Stimulated activated CD4-positive, alpha-beta T cell treated with anti-CD3 and anti-CD28 coated beads, Interleukin-2, amount 100 ng/mL, for 4 hours (primary cell): ENCODE results near the gene F7.
"Not testable (repeated sequence)": the region's sequence is repeated elsewhere in the genome, so short reads cannot be mapped to it uniquely, and the experiment has no call there.

Experiments
- DNase-seq: peaks from one replicate; pipeline ENCODE4 v3.0.0-alpha.2; 2020; ENCODE audit warnings: low read depth

Gene F7

DNA sequence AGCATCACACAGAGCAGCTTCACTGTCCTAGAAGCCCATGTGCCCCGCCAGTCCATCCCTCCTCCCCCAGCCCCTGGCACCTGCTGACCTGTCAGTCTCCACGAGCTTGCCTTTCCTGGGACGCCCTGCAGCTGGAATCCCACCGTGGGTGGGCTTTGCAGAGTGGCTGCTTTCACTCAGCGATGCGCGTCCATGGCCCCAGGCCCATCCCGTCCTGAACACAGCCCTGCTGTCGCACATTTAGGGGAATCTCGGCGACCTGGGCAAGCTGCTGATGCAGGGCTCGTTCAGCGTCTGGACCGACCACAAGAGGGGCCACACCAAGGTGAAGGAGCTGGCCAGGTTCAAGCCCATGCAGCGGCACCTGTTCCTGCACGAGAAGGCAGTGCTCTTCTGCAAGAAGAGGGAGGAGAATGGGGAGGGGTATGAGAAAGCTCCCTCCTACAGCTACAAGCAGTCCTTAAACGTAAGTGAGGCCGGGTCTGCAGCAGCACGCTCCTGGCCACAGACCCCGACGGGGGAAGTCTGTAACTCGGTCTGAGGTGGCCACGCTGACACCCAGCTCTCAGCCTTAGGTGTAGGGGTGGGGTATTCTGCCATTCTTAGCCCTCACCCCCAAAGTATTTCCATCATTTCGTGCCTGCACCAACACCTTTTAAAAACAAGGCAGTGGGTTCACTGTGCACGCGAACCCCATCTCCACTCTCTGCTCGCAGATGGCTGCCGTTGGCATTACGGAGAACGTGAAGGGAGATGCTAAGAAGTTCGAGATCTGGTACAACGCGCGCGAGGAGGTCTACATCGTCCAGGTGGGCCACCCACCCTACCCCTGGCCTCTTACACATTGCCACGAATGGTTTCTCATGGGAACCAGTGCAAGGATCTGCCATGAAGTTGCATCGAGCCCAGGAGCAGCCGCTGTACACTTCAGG lies 18.3 kb upstream of the F7 start:
- DNase-seq = no peak

DNA sequence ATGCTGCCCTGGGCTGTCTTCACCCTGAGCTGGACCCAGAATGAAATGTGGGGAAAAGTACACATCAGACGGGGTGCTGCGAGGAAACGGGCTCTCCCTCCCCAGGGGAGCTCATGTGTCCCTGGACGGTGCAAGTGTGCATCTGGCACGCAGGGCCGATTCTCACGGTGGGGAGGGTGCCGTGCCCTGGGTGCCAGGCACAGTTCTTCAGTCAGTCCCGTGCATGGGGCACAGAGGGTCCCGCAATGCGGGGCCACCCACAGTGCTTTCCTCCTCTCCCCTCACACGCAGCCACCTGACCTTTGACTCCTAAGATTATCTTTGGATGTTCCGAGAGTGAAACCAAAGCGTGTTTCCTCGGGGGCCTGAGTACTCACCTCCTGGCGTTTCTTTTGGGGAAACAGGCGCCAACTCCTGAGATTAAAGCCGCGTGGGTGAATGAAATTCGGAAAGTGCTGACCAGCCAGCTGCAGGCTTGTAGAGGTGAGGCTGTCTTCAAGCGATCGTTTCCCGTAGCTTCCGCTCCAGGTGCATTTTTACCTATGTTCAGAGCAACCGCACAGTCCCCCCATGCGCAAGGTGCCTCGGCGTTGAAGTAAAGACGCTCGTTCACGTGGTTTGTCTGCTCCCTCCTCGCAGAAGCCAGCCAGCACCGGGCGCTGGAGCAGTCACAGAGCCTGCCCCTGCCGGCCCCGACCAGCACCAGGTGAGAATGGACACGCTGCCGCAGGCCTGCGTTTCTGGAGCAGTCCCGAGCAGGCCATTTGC lies 17.5 kb upstream of the F7 start:
- DNase-seq = no peak

DNA sequence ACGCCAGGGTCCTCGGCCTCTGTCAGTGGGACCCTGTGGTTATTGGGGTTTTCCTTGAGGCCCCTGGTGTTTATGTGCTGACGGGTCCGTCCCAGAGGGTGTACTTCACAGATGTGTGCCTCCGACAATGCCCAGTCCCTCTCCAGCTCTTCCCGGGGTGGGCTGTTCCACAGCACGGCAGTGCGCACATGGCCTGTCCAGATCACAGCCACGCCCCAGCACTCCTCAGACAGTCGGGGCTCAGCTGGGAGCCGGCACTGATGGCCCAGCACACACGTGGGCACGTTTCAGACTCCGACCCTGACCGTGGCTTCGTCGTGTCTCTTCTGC lies 16.9 kb upstream of the F7 start:
- DNase-seq = no peak

DNA sequence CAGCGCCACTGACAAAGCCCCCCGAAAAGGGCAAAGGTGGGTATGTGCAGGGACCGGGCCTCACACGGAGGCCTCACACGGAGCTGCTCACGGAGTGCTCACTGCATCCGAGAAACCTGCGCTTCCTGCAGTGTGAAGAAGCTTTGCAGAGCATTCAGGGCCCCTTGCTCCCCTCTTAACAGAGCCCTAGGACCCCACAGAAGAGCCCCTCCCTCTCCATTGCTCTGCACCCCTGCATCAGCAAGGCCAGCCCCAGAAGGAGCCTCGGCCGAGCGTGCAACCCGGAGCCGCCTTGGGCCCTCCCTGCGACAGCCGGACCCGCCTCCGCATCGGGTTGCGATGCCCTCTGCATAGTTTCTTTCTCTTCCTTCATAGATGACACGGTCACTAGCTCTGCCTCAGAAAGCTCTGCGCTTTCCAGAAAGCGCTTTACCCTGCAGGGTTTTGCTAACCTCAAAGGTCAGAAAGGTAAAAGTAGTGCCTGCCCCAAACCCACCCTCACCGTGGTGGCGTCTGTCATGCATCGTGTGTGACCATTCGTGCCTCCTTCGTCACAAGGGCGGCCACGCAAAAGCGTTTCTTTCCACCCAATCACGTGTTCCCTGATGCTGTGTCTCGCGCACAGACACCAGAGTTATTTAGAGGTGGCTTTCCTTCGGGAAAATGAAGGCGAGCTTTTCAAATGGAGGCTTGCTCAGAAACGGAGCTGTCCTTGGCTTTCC lies 15.7 kb upstream of the F7 start:
- no peak for DNase-seq

DNA sequence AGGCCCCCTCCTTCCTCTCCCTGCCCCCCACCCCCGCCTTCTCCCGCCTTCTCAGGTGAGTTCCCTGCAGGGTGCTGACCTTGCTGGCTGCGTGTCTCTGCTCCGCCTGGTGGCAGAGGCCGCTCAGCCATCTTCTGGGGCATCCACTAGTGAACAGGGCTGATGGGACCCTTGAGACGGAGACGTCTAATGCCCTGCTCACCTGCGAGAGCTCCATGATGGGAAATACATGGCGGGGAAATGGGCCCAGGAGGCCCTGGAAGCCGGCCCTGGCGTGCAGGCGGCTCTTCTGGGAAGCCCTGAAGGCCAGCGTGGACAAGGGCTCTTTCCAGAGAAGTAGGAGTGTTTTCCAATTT lies 15.2 kb upstream of the F7 start:
- DNase-seq = no peak

DNA sequence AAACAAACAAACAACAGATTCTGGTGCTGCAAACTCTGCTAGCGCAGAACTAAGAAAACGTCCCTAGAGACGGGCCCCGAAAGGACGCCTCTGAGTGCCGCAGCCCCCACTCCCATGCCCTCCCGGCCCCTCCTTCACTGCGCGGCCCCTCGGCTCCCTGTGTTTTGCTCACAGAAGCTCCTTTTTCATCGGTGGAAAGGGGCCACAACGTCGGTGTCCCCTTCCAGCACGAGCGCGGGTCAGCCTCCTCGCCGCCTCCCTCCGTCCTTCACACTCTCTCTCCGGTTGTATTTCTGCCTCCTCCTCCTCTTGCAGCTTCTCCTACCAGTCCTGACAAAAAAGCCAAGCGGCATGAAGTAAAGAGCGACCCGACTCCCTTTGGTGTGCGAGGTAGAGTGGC lies 14.8 kb upstream of the F7 start:
- DNase-seq = no peak

DNA sequence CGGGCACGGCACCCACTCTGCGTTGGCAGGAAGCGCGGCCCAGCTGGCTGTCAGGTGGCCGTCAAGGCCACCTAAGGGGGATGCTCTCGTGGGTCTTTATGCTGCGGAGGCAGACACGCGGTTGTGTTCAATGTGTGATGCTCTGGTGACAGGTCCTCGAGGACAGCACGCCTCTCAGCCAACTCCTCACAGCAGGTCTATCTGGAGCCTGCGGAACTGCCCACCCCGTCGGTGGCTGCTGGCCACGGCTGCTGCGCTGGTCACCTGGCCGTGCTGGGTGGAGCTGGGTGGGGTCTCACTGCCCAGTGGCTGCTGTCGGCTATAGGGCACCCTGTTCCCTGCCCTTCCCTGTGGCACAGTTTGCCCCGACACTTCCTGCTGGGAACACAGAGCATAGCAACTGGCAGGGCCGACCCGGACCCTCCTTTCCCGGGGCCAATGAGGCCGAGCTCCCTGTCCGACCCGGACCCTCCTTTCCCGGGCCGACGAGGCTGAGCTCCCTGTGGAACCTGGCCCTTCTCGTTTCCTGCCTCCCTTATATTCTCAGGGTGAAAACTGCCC lies 14.3 kb upstream of the F7 start:
- no peak for DNase-seq

DNA sequence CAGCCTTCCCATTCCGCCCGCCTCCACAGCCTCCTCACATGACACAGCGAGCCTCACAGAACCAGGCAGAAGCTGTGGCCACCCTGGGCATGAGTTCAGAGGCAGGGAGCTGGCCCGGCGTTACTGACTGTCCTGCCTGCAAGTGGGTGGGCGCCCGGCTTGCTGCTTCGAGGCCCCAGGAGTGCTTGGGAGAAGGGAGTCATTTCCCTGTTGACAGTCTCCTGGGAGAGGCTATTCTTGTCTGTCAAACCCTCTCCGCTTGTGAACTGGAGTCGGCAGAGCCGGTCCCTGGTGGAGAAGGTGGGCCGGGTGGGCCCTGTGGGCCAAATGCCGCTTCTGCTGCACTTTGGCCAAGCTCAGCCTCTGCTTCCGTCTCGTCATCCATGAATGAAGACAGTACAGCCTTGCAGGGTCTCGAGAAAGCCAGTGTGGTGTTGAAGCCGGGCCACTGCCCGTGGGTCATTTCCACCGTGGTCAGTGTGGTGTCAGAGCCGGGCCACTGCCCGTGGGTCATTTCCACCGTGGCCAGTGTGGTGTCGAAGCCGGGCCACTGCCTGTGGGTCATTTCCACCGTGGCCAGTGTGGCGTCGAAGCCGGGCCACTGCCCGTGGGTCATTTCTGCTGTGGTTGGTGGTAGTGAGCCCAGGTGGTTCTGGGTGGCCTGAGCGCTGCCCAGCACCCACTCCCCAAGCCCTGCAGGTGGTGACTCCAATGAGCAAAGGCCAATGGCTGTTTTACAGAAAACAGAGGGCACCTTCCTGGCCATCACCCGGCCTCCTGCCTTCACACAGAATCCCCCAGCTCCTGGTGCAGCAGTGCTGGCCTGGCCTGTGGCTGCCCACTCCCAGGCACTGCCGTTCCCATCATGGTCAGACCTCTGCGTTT lies 13.5 kb upstream of the F7 start:
- no peak for DNase-seq

DNA sequence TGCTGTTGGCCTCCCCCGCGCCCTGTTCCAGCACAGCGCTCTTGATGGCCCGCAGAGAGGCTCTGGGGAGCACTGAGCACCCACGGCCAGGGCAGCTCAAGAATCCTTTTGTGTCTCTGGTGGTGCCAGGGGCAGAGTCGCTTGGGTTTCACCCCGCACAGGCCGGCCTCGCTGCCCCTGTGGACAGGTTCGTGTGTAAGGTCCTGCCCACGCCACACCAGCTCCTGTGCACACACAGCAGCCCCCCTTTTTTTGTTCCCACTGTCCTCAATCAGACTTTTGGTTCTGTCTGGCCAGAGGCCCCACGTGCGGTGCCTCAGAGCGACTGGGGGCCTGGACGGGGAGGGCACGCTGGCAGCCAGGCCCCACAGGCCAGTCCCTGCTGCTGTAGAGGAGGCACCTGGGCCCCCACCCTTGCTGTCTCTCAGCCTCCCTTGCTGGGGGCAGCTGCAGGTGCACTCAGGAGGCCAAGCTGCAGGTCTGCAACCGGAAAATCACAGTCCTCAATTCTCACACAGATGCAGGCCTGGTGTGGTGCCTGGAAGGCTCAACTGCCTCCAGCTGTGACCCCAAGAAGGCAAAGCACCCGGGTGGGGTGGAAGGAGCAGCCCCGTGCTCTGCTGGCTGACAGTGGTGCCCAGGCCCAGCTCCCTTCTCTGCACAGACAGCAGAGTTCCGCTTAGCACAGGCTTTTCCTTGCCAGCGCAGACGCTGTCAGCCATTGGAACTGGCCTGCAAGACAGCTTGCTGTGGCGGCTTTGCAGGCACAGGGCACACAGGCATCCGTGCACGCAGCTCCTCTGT lies 12.6 kb upstream of the F7 start:
- DNase-seq = no peak

DNA sequence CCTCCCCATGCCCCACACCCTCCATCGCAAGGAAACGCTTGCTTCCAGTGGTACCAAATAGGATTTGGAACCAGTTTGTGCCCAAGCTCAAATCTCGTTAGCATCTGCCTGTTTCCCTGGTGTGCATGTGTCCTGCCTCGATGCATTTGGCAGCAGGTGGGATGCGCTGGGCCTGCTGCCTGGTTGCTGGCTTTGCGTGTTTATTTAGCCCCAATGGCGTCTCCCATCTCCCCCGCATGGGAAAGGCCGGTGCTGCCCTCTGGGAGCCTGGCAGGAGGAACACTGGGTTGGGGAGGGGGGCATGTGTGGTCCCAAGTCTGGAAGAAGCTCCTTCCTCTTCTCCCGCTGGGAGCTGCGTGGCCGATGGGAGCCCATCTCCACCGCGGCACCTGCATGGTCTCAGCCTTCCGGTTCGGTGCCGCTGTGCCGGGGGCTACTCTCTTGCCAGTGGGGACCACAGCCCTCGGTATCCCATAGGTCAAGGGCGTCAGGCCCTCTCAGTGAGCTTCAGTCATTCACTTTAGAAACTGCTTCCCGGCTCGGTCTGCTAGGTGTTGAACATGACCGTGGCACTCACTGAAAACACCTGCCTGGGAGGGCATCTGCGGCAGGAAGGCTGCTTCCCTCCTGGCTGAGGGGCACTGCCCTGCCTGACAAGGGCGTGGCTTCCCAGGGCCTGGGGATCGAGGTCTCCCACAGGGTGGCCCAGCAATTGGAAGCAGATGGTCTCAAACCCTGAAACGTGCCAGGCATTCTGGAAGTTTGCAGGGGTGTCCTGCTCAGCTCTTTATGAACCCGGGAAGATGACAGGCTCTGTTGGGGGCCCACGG lies 11.8 kb upstream of the F7 start:
- DNase-seq = no peak

DNA sequence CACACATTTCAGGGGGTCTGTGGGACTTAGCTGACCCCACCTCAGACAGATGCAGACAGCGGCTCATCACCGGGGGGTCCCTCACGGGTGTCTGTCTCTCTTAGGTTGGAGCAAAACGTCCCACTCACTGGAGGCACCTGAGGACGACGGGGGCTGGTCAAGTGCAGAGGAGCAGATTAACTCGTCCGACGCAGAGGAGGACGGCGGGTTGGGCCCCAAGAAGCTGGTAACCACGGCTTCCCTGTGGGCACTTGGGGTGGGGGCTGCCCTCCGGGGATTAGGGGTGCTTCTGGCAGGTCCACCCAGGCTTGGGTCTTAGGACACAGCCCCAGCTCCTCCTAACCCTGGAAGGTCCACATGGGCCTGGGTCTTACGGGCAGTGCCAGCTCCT lies 11.2 kb upstream of the F7 start:
- no peak for DNase-seq

DNA sequence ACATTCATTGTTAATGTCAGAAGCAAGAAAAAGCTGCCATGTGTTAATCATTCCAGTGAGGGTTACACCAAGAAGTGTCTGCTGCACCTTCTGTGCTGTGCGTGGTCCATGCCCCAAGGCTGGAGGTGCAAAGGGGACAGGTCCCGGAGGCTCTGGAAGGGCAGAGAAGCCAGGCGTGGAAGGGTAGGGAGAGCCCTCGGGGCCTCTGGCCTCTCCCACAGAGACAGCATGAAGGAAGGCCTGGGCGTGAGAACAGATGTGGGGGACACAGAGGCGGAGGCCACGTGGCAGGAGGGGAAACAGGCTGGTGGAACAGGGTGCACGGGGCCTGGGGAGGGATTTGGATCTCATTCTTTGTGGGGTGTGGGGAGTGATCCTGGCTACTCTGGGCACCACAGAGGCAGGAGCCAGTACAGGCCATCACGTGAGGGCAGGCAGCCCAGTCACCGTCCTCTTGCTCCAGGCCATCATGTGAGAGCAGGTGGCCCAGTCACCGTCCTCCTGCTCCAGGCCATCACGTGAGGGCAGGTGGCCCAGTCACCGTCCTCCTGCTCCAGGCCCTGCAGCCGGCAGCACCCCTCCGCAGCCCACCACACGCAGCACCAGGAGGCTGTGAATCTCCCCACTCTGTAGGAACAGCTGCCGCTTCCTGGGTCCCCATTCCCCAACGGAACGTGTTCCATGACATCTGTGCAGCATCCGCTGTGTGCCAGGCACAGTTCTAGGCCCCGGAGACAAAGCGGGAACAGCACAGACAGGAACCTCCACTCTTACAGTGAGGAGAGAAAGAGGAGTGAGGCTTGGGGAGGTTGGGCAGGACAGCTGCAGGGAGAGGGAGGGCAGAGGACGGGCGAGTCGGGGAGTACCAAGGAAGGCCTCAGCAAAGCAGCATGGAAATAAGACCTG lies 10.2 kb upstream of the F7 start:
- no peak for DNase-seq

DNA sequence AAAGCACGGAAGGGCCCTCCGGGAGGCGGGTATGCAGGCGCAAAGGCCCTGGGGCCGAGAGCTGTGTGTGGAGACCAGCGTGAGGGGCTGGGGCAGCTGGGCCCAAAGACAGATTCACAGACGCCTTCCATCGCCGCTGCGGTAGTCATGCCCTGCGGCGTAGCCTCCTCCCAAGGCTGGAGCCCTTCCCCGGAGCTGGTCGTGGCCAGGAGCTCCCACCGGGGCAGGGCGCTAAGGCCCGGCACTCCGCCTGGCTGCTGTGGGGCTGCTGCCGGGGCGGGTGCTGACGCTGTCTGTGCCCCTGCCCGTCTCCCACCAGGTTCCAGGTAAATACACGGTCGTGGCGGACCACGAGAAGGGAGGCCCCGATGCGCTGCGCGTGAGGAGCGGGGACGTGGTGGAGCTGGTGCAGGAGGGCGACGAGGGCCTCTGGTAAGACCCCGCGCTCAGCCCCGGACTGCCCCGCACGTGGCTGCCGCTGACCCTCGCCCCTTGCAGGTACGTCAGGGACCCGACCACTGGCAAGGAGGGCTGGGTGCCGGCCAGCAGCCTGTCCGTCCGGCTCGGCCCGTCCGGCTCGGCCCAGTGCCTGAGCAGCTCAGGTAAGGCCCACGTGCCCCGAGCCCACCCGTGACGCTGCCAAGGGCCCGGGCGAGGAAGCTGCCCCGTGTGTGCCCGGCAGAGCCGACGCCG lies 9.4 kb upstream of the F7 start:
- no peak for DNase-seq

DNA sequence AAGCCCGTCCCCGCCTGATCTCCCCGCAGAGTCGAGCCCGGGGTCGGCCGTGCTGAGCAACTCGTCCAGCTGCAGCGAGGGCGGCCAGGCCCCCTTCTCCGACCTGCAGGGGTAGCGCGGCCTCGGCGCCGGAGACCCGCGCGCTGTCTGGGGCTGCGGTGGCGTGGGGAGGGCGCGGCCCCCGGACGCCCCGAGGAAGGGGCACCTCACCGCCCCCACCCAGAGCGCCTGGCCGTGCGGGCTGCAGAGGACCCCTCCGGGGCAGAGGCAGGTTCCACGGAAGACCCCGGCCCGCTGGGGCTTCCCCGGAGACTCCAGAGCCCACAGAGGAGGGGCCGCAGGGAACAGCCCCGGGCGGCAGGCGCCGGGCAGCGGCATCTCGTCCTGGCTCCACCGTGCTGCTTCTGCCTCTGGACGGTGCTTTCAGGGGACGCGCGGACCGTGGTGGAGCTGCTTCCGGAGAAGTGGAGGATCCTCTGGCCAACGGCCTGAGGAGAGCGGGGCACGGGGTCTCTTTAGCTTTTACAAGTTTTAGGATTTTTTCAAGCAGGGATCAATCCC lies 8.8 kb upstream of the F7 start:
- DNase-seq = no peak

DNA sequence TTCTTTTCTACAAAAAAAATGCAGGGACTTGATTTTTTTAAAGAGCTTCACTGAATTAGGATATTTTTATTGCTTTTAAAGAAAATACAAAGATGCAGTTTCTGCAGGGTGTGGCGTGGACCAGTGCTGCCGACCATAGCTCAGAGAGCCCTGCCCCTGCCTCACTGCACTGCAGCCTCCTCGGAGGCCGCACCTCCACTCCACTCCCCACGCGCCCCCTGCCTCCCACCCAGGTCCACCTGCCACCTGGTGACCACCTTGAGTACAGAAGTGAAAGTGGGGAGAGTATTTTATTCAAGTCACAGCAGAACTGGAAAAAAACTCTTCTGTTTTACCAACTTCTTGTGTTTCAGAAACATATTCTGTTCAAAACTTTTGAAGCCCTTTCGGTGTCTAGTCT lies 7.9 kb upstream of the F7 start:
- no peak for DNase-seq

DNA sequence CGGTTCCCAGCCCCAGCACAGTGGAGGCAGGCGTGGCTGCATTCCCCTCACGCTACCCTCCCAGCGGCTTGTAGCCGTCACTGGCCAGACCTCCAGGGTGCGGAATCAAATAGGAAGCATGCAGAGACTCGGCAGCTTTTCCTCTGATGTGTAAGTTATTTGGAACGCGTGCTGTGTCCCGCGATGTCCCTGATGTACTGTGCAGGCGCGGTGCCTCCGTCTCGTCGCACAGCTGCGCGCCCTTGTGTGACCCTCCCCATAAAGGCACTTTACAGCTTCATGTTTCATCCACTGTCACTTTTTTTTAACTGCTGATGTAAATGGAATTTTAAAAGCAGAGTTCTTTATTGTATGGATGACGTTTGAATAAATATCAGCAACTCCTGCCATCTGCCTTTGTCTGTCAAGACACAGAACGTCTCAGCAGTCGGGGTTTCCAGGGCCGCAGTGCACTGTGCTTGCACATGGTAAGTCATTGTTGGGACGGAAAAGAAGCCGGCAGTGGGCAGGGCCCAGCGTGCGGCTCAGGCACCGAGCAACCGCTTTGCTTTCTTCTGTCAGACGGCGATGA lies 7.3 kb upstream of the F7 start:
- DNase-seq = no peak

DNA sequence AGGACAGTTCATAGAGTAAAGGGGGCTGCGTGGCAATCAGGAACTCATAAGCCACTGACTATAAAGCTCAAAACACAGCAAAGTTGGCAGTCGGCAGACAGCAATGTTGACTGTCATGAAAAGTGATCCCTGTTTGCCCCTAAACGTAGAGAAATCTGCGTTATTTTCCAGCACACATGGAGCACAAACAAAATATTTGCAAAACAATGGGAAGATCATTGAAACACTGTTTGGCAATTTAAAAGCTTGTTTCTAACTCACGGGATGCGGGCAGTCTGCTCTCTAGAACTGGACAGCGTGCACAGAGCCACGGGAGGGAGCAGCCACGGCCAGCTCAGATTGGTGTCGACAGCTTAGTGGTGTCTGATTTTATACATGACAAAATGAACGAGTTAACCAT lies 6.4 kb upstream of the F7 start:
- DNase-seq = no peak

DNA sequence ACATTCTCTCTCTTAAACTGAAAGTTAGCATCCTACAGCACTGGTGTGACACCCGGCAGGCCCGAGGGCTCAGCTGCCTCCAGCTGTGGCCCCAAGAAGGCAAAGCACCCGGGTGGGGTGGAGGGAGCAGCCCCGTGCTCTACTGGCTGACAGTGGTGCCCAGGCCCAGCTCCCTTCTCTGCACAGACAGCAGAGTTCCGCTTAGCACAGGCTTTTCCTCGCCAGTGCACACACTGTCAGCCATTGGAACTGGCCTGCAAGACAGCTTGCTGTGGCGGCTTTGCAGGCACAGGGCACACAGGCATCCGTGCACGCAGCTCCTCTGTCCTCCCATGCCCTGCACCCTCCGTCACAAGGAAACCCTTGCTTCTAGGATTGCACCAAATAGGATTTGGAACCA lies 3.3 kb upstream of the F7 start:
- DNase-seq = not testable (repeated sequence)
